GM19025 (cell line): ENCODE data around the gene MDM4.
"Not testable (repeated sequence)": the region's sequence is repeated elsewhere in the genome, so short reads cannot be mapped to it uniquely, and the experiment has no call there.

Source experiments
- ATAC-seq: cut with Tn5 transposase; IDR thresholded peaks from one replicate; pipeline ENCODE4 v1.9.1; 2021; ENCODE audit warnings: mild to moderate bottlenecking, low read depth, moderate library complexity; ENCODE audit not compliant: unreplicated experiment

MDM4 gene

DNA sequence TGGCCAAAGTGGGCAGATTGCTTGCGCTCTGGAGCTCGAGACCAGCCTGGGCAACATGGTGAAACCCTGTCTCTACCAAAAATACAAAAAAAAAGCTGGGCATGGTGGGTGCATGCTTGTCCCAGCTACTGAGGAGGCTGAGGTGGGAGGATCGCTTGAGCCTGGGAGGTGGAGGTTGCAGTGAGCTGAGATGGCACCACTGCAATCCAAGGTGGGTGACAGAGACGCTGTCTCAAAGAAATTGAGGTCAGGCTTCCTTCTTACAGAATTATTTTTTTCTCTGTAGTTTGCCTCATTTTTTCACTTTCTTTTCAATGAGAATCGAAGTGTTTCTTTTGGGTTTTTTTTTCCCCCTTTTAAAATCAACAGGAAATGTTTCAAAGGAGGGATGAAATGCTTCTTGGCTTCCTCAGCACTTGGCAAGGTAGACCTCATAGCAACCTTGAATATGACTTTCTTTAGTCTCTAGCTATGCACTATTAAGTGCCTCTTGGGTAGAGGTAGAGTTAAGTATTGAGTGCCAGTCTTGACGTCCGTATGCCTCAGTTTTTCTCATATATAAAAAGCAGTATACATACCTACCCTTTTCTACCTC is 40.3 kb downstream of the MDM4 start:
- no peak for ATAC-seq

GRCh38 chr1:204558467-204558866 is 42.3 kb downstream of the MDM4 start:
- ATAC-seq: no peak

DNA sequence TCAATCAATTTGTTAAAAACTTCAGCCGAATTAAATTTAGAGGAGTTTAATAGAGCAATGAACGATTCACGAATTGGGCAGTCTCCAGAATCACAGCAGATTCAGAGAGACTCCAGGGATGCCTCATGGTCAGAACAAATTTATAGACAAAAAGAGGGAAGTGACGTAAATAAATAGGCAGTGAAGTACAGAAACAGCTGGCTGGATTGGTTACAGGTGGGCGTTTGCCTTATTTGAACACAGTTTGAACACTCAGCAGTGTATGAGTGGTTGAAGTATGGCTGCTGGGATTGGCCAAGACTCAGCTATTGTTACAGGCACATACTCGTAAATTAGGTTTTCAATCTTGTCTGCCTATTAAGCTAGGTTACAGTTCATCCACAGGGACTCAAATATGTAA is 43.8 kb downstream of the MDM4 start:
- not testable (repeated sequence) for ATAC-seq

- ATAC-seq: no peak
These were observed 44.5 kb downstream of the MDM4 start for GRCh38 chr1:204560590-204561150.

DNA sequence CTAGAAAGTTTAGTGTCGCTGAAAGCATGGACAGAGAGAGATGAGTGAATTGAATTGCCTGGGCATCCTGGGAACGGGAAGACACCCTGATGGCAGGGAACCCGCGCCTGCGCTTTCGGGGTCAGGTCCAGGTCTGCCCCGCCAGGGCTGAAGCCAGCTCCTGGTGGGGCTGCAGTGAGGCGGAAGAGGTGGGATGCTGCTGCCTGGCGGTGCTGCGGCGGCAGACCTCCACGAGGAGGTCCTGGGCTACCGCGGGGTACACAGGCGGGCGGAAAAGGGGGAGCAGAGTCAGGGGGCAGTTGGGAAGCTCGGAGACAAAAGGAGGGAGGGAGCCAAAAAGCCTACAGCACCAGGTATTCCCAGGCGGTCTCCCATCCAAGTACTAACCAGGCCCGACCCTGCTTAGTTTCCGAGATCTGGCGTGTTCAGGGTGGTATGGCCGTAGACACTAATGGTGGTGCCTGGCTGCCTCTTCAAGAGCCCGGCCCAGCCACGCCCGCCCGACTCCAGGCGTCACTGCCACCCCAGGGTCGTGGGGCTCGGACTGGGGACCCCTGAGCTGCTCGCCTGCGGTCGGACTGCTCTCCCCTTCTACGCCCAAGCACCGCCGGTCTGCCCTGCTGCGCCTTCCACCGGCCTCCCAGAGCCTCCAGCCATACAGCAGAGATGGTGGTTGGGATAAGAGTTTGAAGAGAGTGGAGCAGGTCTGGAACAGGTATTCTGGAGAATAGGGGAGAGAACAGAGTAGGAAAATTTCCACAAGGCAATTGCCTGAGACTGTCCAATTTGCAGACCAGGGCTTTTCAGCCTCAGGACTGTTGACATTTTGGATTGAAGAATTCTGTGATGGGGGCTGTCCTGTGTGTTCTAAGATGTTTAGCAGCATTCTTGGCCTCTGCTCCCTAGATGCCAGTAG is 46.1 kb downstream of the MDM4 start:
- ATAC-seq: no peak

GRCh38 chr1:204563307-204563706 is 47.1 kb downstream of the MDM4 start:
- no peak for ATAC-seq

DNA sequence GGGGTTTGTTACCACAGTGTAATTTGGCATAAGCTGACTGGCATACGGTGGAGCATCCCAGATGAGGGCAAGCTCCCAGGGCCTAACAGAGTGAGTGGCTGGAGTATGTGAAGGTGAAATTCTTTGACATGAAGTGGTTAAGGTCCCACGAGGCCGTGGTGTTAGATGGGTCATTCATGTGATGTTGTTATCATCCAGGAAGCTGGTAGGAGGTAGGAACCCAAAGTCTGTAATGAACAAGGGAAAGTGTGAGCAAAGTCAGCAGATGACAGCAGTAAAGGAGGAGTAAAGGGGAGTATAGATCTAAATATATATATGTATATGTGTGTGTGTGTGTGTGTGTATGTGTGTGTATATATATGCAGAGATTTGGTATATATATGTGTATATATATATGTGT is 47.6 kb downstream of the MDM4 start:
- no peak for ATAC-seq

DNA sequence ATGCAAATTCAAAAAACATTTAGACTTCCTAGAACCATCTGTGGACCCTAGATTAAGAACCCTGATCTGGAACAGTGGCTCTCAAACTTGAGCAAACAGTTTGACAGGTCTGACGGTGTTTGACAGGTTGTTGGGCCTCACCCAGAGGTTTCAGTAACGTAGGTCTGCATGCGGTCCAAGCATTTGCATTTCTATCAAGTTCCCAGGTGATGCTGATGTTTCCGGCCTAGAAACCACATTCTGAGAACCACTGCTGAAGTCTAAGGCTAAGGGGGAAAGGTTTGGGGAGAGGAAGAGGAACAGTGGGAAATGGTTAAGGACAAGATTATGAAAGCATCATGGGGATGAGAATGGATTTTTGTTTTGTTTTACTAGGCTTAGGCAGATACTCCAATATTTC is 48.6 kb downstream of the MDM4 start:
- peak; percentile 76 for ATAC-seq

GRCh38 chr1:204565617-204566582 is 49.7 kb downstream of the MDM4 start:
- ATAC-seq: no peak

DNA sequence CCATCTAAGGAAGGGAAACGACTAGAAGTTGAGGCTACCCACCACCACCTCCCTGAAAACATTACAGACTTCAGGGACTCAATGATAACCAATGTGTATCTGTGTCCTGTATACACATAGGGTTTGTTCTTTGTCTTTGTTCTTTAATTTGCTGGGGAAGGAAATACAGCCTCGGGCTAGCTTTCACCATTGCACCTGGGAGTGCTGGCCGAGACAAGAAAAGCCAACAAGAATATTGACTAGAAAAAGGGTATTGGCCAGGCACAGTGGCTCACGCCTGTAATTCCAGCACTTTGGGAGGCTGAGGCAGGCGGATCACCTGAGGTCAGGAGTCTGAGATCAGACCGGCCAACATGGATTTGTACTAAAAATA is 50.4 kb downstream of the MDM4 start:
- no peak for ATAC-seq

DNA sequence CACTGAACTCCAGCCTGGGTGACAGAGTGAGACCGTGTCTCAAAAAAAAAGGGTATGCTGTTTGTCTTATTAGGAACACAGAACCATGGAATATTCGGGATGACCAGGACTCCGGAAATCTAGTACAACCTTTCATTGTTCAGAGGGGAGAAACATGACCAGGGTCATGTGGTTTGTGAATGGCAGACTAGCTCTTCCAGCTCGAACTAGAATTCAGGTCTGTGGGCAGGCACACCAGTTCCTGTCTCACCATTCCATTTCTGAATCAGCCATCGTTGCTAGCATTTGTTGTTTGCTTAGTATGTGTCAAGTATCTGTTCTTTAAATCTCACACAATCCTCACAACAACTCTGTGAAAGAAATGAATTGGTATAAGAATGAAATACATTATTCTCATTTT is 50.9 kb downstream of the MDM4 start:
- no peak for ATAC-seq

GRCh38 chr1:204568576-204569315 is 52.5 kb downstream of the MDM4 start:
- ATAC-seq: no peak

GRCh38 chr1:204569478-204569877 is 53.3 kb downstream of the MDM4 start:
- no peak for ATAC-seq

DNA sequence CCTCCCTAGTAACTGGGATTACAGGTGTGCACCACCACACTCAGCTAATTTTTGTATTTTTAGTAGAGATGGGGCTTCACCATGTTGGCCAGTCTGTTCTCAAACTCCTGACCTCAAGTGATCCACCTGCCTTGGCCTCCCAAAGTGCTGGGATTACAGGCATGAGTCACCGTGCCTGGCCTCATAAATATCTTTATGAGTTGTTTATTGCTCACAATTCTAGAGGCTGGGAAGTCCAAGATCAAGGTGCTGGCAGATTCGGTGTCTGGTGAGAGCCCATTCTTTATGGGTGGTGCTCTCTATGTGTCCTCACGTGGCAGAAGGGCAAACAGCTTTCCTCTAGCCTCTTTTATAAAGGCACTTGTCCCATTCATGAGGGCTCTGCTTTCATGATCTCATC is 53.8 kb downstream of the MDM4 start:
- not testable (repeated sequence) for ATAC-seq

GRCh38 chr1:204571128-204571527 is 54.9 kb downstream of the MDM4 start:
- ATAC-seq: no peak

- ATAC-seq: no peak
These were observed 55.4 kb downstream of the MDM4 start for GRCh38 chr1:204571631-204572030.

DNA sequence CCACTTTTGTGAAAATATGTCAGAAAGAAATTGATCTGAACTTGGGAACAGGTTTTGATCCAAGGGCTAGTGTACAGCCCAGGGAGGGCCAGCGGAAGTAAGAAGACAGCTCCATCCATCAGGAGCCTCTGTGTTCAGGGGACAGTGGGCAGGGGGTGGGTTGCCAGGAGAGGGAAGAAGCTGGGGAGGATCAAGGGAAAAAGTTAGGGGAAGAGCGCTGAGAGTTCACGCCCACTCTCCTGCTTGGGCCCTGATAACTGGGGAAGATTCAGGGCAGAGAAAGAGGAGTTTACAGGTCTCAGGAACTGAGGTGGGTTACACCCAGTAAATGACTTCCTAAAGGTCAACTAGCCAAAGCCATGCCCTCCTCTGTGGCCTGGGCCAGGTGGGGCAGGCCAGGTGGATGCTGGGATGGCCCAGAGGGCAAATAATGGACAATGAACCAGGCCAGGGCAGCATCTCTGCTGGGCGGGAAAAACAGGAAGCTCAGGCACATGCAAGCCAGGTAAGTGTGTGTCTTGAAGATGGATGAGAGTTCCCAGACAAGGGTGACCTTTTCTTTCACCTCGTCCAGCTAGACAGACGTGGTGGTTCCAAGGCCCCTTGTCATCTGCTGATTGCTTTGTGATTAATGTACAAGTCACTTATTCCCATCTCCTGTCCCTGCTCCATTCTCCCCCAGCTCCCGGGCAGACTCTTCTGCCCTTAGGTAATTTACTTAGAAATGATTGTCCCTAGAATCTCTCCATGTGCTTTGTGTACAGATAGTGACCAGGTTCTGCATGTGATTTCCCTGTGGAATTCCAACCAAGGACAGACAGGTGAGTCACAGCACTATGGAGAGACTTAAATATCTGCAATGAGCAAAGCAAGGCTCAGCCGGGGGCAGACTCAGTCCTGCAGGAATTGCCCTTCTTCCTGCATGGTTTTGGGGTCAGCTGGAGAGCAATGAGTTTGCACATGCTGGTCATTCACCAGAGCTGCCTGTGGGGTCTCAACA is 57.0 kb downstream of the MDM4 start:
- no peak for ATAC-seq

- no peak for ATAC-seq
These were observed 58.0 kb downstream of the MDM4 start for GRCh38 chr1:204574016-204574864.
